Nephron (organoid): ENCODE measurements around the gene ZNF474.

ENCODE experiments used
- H3K27ac Mint-ChIP-seq, 3 experiments: 2 replicates each; pipeline ENCODE4 v1.8.0; 2020; ENCODE audit warnings: mixed read lengths in 3 of 3, mild to moderate bottlenecking in 2 of 3, moderate library complexity in 1 of 3
- H3K27me3 Mint-ChIP-seq: 2 replicates; pipeline ENCODE4 v1.8.0; 2021; ENCODE audit warnings: low read depth, mild to moderate bottlenecking, moderate library complexity, mixed read lengths
- H3K36me3 Mint-ChIP-seq: 2 replicates; pipeline ENCODE4 v1.8.0; 2020; ENCODE audit warnings: low read depth, mixed read lengths
- H3K4me1 Mint-ChIP-seq: 2 replicates; pipeline ENCODE4 v1.8.0; 2020; ENCODE audit warnings: mixed read lengths
- H3K4me3 Mint-ChIP-seq, 3 experiments: 2 replicates each; pipeline ENCODE4 v1.8.0; 2020; ENCODE audit warnings: mild to moderate bottlenecking in 3 of 3, mixed read lengths in 3 of 3, moderate library complexity in 2 of 3
- H3K9me3 Mint-ChIP-seq: 2 replicates; pipeline ENCODE4 v1.8.0; 2020; ENCODE audit warnings: mixed read lengths
- TF ChIP-seq, protein P1 (sequence below), 3 experiments: fragments of 200-600 bp; sonication (generic); IDR thresholded peaks; one replicate each; pipeline ENCODE4 v1.5.0; 2021; ENCODE audit warnings: antibody characterized with exemption in 3 of 3; ENCODE audit not compliant: unreplicated experiment in 3 of 3

ZNF474 gene

DNA sequence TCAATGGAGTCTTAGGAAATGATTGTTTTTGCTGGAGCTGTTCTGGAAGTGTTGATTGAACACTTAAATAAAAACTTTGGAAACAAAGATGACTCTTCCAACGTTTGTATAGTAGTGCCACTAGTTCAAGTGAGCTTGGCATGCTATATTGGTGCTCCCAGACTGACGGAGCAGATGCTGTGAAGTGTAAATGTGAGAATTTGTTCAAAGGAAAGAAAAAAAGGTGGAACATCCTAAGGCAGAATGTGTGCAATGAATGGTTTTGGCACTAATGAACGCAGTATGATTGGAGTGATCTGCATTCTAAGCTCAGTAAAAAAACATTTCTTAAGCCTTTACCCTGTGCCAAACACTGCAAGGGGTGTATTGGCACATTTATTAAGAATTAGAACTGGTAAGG lies 69.8 kb downstream of the ZNF474 start:
- Mint-ChIP-seq H3K36me3 (no peaks in the 10 kb centered on the region), H3K4me3 (no peak overlapping the region), H3K9me3 (no peaks in the 10 kb centered on the region), H3K27ac (peak overlapping the region in 2 of 3 experiments; percentile 90 to 93), H3K4me1 (peaks cover 42% of the 10 kb centered on the region), H3K27me3 (no peaks in the 10 kb centered on the region)
- TF ChIP-seq, protein P1, sequence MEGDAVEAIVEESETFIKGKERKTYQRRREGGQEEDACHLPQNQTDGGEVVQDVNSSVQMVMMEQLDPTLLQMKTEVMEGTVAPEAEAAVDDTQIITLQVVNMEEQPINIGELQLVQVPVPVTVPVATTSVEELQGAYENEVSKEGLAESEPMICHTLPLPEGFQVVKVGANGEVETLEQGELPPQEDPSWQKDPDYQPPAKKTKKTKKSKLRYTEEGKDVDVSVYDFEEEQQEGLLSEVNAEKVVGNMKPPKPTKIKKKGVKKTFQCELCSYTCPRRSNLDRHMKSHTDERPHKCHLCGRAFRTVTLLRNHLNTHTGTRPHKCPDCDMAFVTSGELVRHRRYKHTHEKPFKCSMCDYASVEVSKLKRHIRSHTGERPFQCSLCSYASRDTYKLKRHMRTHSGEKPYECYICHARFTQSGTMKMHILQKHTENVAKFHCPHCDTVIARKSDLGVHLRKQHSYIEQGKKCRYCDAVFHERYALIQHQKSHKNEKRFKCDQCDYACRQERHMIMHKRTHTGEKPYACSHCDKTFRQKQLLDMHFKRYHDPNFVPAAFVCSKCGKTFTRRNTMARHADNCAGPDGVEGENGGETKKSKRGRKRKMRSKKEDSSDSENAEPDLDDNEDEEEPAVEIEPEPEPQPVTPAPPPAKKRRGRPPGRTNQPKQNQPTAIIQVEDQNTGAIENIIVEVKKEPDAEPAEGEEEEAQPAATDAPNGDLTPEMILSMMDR (IDR thresholded peaks at IDR 0.05; ENCODE audit: unreplicated experiment in 3 of 3): no peak

DNA sequence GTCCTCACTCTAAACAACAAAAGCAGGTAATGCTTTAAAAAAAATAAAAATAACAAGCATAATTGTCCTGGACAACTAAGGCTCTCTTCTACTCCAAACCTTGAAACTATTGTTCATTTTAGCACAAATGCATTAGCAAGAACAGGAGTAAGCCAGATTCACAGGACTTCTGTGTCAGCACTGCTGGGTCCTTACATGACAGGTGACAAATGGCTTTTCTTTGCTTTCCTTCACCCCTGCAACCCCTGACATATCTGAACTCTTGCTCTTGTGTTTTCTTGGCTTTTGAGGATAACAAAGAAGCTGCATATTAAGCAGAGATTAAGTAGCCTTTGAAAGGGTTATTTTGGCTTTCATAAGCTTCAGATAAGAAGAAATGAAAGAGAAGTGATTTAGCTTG lies 71.1 kb downstream of the ZNF474 start:
- TF ChIP-seq, protein P1 (IDR thresholded peaks at IDR 0.05; ENCODE audit: unreplicated experiment in 3 of 3): no peak
- Mint-ChIP-seq H3K9me3 (peaks cover 1% of the 10 kb centered on the region), H3K36me3 (no peaks in the 10 kb centered on the region), H3K4me1 (peaks cover 42% of the 10 kb centered on the region), H3K27ac (peak overlapping the region; percentile 80 to 93 (median 90)), H3K27me3 (no peaks in the 10 kb centered on the region), H3K4me3 (no peak overlapping the region)

DNA sequence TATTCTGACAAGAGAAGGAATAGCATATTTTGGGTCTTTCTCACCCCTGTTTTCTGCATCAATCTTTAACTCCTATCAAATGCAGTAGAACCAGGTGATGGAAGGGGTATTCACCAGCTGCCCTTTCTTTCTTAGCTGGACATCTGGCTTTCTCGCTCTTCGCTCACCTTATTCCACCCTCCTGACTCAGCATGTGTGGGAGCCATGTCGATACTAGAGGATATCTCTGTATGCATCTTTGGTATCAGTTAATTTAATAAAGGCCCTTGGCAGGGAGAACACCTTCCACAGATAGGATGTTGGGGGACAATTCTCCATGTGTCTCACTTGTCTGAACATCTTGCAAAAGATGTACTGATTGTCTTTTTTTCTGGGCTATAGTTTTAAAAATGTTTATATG lies 71.5 kb downstream of the ZNF474 start:
- no peak overlapping the region for H3K4me3 Mint-ChIP-seq
- no peaks in the 10 kb centered on the region for H3K36me3 Mint-ChIP-seq
- H3K27me3 Mint-ChIP-seq: no peaks in the 10 kb centered on the region
- TF ChIP-seq, protein P1 (IDR thresholded peaks at IDR 0.05; ENCODE audit: unreplicated experiment in 3 of 3): no peak
- H3K4me1 Mint-ChIP-seq: peaks cover 40% of the 10 kb centered on the region
- peak overlapping the region; percentile 80 to 93 (median 90) for H3K27ac Mint-ChIP-seq
- peaks cover 3% of the 10 kb centered on the region for H3K9me3 Mint-ChIP-seq

DNA sequence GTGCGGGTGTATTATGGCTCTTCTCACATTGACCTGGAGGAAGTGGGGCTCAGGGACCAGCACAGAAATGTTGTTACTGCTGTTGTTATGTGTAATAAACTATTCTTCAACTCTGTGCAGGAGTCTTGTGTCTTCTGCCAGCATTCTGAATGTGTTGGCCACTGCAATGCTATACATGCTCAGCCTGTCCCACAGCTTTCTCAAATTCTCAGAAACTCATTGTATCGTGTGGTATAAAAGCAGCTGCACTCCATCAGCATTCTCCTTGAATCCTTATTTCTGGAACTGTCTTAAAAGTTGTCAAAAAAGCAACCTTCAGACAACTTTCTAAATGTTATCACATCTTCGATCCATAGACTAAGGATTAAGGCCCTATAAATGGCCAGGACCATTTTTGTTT lies 72.0 kb downstream of the ZNF474 start:
- TF ChIP-seq, protein P1 (IDR thresholded peaks at IDR 0.05; ENCODE audit: unreplicated experiment in 3 of 3): no peak
- Mint-ChIP-seq H3K4me3 (no peak overlapping the region), H3K27ac (peak overlapping the region; percentile 80 to 93 (median 90)), H3K36me3 (no peaks in the 10 kb centered on the region), H3K4me1 (peaks cover 35% of the 10 kb centered on the region), H3K27me3 (no peaks in the 10 kb centered on the region), H3K9me3 (peaks cover 3% of the 10 kb centered on the region)

DNA sequence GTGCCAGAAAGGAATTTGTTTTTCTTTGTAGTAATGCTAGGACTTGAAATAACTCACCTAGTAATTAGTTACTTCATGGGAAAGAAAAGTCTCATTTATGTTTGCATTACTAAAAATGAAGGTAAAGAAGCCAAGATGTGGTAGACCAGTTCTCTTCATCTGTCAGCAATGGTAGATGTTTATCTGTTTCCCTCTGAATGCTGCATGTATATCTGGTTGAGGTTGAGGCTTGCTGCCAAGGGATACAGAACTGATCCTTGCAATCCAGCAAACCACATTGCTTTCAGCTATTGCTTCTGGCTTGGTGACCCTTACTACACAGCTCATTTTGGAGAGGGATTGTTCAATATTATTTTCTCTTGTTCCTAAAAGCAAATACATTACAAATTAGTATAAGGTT lies 73.6 kb downstream of the ZNF474 start:
- Mint-ChIP-seq H3K36me3 (no peaks in the 10 kb centered on the region), H3K9me3 (peaks cover 14% of the 10 kb centered on the region), H3K4me3 (no peak overlapping the region), H3K27me3 (peaks cover 4% of the 10 kb centered on the region), H3K27ac (peak overlapping the region in 1 of 3 experiments; percentile 26), H3K4me1 (peaks cover 32% of the 10 kb centered on the region)
- TF ChIP-seq, protein P1 (IDR thresholded peaks at IDR 0.05; ENCODE audit: unreplicated experiment in 3 of 3): no peak
